HG02870 (cell line): ENCODE results near the gene CRKL.

Experiments
- ATAC-seq: cut with Tn5 transposase; IDR thresholded peaks from one replicate; pipeline ENCODE4 v1.9.1; 2021; ENCODE audit warnings: mild to moderate bottlenecking, moderate library complexity; ENCODE audit not compliant: unreplicated experiment

CRKL gene

DNA sequence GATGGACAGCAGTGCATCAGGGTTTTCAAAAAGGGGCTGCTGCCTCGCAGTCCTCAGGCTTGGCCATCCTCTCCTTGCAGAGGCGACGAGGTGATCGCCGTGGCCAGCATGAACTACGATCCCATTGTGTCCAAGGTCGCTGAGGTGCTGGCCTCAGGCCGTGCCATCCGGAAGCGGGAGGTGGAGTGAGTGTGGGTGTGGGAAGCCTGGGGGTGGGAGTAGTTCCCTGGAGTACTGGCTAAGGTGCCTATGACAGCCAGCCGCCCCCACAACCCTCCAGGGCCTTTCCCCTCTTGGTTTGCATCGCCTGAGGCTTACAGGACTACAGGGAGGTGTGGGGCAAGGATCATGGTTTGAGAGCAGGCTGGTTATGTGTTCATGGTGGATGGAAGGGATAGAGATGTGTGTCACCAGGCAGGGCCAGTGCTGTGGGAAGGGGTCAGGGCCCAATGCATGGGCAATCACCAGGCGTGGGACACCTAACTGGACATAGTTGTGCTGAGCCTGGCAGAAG is 62.8 kb downstream of the CRKL start:
- ATAC-seq = no peak

DNA sequence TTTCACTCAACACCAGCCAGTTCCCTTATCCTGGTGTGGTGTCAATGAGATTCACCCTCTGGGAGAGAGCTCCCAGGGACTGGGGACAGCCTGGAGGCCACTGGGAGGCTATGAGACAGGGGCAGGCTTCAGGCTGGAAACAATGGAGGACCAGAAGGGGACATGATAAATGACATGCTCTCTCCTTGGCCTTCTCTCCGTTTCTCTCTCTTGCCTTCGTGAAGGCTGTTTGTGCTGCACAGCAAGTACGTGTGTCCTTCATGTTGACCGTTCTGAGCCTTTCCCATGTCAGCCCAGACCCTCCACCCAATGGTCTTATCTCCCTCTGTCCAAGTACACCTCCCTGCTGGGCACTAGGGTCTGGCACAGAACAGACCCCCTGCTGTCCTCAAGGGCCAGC is 63.3 kb downstream of the CRKL start:
- ATAC-seq = no peak

DNA sequence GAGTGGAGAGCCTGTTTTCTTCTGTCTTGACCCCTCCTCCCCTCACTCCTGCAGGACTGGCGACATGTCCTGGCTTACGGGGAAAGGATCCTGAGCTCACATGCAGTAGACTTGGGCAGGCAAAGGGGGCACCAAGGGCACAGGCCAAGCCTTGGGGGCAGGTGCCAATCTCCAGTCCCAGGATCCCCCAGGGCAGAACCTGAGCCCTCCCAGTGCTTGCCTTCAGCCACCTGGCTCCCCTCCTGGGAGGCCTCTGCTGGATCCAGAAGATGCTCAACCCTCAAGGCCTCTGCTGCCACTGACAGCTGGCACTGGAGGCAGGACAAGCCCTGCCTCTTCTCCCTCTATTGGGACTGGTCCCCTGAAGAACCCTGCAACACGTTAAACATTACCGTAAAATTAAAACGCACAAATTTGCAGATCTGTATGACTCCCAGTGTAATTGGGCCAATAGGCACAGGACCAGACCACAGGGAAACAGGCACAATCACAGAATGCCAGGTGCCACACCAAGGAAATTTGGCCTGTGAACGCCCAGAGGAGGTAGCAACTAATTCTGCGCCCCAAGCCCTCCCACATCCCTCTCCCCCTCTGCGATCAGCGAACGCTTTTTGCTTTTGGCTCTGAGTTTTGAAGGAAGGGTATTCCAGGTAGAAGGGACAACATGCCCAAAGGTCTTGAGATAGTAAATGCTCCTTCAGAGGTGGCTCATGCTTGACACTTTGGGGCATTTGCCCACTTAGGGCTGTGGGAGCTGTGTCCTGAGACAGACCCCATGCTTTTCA is 63.9 kb downstream of the CRKL start:
- no peak for ATAC-seq

DNA sequence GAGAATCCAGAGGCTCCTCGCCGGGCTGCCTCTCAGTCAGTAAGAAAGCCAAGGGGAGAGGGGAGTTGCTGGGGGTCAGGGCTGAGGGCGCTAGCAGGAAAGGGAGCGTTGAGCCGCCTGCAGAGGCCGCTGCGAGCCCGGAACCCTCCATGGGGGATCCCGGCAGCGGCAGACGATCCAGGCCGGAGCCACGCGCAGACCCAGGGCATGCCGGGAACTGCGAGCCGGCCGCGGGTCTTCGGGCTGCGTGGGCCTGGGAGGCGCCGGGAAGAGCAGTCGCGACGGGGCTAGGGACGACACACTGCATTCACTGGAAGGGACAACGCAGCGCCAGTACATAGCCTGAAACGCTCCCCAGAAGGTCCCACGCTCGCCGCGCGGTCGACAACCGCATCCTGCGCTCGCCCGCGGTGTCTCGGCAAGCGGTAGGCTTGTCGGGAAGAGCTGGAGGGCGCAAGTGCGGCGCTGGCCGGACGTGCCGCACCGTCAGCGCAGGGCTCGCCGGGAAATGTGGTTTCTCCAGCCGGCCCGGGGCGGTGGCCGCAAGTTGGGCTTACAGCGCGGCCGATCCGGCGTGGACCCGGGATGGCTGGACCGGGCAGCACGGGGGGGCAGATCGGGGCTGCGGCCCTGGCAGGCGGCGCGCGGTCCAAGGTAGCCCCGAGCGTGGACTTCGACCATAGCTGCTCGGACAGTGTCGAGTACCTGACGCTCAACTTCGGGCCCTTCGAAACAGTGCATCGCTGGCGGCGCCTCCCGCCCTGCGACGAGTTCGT is 64.8 kb downstream of the CRKL start, which contains the start of gene LZTR1:
Gene LZTR1 (plus strand): TSS at position 511 of the 776 bp plus-strand sequence. CDS start 75 bp downstream, at position 586.
- ATAC-seq = peak; percentile 70

DNA sequence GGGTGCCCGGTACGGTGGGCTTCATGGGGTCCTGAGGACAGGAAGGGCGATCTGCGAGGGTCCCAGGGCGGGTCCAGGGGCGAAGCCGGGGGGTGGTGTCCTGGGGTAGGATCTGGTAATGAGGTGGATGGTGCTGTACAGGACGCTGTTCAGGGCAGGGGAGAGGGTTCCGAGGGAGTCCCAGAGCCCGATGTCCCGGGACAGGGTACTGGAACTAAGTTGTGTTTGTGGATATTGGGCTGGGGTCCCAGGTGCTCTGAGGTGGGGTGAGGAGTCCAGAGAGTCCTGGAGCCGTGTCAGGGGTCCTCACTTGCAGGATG is 65.3 kb downstream of the CRKL start:
- ATAC-seq = no peak

DNA sequence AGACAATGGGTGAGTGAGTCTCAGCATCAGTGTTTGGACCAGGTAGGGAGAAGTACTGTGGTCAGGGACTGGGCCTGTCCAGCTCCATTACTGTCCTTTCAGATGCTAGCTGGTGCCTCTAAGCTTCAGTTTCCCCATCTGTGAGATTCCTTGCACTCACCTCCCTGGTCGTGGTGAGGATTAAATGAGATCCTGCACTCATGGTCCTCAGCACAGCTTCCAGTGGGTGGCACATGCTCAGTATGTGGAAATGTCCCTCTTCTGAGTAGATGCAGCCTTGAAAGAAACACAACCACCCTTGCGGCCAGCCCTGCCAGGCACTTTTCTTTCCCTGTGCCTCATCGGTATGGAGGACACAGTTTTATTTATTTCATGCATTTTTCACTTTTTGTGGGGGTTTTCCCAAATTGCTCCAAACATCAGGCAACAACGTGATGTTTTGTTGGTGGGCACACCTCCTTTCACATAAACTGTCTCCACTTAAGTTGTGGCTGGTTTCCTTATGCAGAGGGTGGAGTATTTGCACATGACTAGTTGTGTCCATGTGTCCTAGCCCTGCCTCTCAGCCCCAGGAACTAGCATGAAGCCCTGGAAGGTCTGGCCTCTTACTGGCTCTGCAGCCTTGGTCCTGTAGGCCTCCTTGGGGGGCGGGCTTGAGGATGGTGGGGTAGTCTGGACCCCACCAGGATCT is 66.0 kb downstream of the CRKL start:
- ATAC-seq = no peak

DNA sequence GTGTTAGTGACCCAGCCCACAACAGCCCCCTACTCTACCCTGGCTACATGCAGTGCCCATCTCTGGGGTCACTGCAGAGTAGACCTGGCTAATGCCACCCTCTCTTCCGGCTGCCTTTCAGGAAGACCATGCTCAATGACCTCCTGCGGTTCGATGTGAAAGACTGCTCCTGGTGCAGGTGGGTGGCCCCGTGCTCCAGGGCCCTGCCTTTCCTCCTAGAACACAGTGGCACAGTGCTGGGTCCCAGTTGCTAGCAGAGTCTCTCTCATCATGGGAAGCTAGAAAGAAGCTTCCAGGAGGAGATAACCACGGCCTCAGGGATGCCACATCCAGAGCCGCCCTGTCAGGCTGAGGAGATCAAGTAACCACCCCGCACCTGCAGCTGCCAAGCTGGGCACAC is 68.5 kb downstream of the CRKL start:
- ATAC-seq = no peak

DNA sequence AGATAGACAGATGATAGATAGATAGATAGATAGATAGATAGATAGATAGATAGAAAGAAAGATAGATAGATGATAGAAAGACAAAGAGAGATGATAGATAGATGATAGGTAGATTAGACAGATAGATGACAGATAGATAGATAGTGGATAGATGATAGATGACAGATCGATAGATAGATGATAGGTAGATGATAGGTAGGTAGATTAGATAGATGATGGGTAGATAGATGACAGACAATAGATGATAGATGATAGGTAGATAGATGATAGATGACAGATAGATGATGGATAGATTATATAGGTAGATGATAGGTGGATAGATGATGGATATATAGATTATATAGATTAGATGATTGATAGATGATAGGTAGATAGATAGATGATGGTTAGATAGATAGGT is 69.2 kb downstream of the CRKL start:
- ATAC-seq = no peak

DNA sequence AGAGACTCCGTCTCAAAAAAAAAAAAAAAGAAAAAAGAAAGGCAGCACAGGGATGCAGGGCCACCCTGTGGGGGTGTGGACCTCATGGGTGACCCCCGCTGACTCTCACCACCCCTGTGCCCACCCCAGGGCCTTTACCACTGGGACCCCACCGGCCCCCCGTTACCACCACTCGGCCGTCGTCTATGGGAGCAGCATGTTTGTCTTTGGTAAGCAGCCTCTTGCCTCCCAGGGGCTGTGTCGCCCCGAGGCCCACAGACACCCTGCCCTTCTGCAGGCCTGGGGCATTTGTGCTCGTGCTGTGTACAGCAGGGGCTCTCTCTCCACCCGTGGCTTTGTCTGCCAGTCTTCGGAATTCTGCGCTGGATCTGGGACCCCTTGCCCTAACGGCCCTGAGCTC is 70.2 kb downstream of the CRKL start:
- no peak for ATAC-seq

DNA sequence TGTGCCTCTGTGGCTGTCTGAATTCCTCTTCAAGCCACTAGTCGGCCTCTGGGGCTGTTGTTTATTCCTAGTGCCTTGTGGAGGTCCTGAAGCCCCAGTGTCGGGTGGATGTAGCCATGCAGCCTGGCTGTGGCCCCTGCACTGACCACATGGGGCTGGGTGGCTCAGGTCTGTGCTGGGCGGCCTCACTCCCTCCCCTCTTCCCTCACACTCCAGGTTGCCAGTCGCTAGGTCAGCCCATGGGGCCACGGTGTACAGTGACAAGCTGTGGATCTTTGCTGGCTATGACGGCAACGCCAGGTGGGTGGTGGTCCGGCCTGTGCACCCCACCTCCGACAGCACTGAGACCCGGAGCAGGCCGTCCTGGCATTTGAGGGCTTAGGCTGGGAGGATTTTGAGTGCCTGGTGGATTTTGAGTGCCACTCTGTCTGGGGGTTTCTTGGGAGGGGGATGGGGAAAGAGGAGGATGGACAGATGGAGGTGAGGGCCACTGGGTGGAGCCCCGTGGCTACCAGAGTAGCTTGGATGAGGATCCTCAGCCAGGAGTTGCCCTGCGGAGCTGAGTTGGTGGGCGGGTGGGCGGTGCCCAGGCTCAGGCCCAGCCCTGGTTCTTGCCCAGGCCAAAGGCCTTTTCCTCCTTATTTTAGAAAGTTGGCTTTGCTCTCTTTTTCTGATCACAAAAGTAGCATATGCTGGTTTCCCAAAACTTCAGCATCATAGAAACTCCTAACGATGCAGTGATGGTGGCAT is 71.5 kb downstream of the CRKL start:
- no peak for ATAC-seq

DNA sequence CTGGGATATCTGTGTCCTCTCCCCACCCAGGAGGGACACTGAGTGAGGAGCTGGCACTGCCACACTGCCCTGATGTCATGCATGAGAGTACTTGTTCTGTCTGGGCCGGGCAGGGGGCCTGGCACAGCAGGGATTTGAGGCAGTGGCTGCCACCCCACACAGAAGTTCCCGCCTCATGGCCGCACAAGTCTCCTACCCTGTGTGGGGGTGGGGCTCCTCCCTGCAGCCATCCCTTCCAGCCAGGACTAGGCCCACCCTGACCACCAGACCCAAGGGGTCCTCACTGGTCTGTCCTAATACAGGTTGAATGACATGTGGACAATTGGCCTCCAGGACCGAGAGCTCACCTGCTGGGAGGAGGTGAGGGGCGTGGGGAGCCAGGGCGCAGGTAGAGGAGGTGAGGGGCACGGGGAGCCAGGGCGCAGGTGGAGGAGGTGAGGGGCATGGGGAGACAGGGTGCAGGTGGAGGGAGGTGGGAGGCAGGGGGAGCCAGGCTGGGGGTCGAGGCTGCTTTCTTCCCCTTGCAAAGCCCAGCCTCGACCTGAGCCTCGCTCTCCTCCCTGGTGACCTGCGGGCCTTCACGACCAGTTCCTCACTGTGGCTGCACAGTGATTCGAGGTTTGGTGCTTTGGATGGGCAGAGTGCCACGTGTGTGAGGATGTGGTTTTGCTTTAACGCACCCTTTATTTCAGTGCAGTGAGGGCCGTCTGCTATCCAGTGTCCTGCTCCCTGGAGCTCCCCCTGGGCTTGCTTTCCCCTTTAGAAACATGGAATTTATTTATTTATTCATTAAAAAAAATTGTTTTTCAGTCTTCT is 72.3 kb downstream of the CRKL start:
- no peak for ATAC-seq

DNA sequence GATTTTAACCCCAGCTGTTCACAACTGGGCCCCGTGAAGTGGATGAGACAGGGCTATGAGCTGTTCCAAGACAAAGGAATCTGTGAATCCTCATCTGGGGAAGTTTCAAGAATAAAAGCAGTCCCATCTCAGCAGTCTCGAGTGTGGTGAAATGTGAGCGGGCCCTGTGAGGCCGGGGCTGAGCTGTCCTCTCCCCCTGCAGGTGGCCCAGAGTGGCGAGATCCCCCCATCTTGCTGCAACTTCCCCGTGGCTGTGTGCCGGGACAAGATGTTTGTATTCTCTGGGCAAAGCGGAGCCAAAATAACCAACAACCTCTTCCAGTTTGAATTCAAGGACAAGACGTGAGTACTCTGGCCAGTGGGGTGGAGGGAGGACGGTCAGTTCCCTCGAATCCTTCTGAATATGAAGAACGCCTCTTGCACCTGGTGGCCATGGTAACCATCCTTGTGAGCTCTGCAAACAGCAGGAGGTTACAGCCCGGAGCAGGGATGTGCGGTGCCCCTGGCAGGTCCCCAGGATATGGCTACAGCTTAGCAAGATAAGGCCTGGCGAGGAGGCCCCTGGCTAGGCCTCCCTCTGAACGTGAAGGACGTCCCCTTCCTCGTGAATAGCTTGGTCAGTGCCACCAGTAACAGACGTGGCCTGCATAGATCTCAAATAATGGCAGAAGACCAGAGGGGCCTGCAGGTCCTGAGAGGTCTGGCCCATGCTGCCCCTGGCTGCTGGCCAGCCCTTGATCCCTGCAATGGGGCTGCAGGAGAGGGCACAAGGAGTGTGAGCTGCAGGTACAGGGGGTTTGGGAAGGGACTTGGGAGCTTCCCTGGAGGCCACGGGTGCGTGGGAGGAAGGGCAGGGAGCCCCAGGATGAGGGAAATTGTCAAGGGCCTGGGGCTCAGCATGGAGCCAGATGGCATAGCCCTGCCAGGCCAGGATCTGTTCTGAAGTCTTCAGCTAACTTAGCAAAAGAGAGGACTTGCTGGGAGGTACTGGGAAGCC is 73.3 kb downstream of the CRKL start:
- no peak for ATAC-seq

DNA sequence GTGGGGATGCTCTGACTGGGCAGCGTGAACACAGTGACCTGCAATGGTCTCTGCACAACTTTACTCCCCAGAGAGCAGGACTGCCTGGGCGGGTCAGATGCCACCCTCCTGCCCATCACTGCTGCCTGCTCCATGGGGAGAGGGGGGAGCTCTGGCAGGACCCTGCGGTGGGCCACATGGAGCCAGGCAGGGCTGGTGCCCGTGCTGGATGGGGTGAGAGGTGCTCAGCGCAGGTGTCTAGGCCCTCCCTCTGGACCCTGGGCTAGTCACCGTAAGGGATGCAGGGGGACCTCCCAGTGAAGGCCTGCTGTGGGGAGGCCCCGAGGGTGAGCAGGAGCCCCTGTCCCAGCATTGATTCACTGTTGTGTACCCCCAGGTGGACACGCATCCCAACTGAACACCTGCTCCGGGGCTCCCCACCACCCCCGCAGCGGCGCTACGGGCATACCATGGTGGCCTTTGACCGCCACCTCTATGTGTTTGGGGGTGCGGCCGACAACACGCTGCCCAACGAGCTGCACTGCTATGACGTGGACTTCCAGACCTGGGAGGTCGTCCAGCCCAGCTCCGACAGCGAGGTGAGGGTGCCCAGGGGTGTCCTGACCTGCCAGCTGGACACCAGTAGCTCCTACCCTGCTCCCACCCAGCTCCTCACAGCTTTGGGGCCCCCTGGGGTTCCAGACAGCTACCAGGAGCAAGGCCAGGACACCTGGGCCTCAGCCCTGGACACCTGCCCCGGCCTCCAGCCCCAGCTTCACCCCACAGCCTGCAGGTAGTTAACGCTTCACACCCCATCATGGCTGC is 74.2 kb downstream of the CRKL start:
- no peak for ATAC-seq

DNA sequence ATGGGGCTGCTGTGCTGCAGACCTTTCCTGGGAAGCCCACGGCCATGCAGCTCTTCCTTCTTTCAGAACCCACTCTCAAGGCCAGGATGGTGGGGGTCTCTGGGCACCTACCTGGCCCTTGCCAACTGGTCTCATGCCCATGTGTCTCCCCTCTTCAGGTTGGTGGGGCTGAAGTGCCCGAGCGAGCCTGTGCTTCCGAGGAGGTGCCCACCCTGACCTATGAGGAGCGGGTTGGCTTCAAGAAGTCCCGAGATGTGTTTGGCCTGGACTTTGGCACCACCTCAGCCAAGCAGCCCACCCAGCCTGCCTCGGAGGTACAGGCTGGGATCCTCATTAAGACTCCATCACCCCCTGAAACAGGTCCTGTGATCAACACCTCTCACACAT is 74.8 kb downstream of the CRKL start:
- no peak for ATAC-seq

DNA sequence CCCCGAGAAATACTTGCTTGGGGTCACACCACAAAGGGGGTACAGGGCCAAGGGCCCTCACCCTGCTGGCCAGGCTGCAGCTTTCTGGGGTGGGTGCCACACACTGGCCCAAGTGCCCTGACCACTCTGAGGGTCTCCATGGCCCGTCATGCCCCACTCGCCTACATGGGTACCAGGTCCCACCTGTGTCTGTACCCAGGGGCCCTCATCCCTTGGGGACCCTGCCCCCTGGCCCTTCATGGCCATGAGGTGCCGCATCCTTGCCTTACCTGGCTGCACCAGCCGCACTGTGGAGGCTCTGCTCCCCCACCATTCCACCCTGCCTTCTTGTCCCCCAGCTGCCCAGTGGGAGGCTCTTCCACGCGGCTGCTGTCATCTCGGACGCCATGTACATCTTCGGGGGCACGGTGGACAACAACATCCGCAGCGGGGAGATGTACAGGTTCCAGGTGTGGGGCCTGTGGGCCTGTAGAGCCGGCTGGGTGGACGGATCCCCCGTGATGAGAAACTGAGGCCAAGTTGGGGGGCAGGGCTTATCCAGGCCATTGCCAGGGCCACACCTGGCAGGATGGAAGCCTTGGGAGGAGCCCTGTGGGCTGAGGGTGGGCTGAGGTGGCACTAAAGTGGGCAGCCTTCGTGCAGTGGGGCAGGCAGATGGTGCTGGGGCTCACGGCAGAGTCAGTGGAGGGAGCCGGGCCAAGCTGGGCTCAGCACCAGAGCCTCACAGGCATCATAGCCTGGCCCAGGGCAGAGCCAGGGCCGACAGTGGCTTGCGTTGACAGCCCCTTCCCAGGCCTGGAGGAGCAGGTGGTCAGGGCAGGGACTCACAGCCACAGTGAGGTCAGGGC is 75.5 kb downstream of the CRKL start:
- ATAC-seq = no peak

DNA sequence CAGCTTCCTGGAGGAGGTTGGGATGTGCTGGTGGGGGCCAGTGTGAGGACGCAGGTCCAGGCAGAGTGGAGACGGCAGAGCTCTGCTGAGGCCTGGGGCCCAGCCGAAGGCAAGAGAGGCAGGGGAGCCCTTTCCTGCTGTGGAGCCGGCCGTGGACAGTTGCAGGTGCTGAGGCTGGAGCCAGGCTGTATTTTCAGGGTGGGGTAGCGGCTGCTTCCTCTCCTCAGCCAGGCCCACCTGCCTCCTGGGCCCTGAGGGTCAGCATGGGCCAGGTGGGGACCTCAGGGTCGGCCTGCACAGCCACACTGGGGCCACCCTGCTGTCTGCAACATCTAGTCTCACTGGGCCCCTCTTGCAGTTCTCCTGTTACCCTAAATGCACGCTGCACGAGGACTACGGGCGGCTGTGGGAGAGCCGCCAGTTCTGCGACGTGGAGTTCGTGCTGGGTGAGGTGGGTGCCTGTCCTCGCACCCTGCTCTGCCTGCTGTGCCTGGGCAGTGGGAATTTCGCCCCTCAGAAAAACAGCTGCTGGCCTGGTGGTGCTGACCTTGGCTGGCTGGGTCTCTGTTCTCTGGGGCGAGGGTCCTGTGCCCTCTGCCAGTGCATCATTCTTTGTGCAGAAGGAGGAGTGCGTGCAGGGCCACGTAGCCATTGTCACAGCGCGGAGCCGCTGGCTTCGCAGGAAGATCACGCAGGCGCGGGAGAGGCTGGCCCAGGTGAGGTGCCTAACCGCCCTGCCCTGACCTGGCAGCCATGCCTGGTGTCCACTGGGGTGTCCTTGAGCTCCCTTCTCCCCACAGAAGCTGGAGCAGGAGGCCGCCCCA is 76.3 kb downstream of the CRKL start:
- no peak for ATAC-seq
